Naive B cell (primary cell): ENCODE results near the gene LHFPL6. TPM values are rescaled to one million over a fixed set of nuclear protein-coding genes. Genes with fewer than 3 reads are reported as not detected.

Experiments
- ATAC-seq, 2 donors: fragments of 150-1000 bp; cut with Tn5 transposase; 2 replicates each; pipeline ENCODE4 v1.10.0; 2021; ENCODE audit warnings: low read depth in 2 of 2, mild to moderate bottlenecking in 2 of 2, moderate library complexity in 2 of 2
- DNase-seq: peaks from one replicate; pipeline ENCODE4 v3.0.0; 2022
- H3K27ac Mint-ChIP-seq, 6 donors: one replicate each; pipeline ENCODE4 v1.8.0; 2020 to 2022; ENCODE audit warnings: mild to moderate bottlenecking in 6 of 6, mixed read lengths in 6 of 6, moderate library complexity in 5 of 6, inconsistent platforms in 2 of 6
- H3K27me3 Mint-ChIP-seq, 3 donors: one replicate each; pipeline ENCODE4 v1.8.0; 2021 to 2022; ENCODE audit warnings: mixed read lengths in 3 of 3, mild to moderate bottlenecking in 1 of 3
- H3K36me3 Mint-ChIP-seq, 2 donors: one replicate each; pipeline ENCODE4 v1.8.0; 2020 to 2022; ENCODE audit warnings: mixed read lengths in 2 of 2, inconsistent platforms in 1 of 2, mild to moderate bottlenecking in 1 of 2
- H3K4me1 Mint-ChIP-seq, 3 donors: one replicate each; pipeline ENCODE4 v1.8.0; 2020 to 2022; ENCODE audit warnings: mixed read lengths in 3 of 3, inconsistent platforms in 1 of 3, mild to moderate bottlenecking in 1 of 3, moderate library complexity in 1 of 3
- H3K4me3 Mint-ChIP-seq, 8 donors: one replicate each; pipeline ENCODE4 v1.8.0; 2020 to 2022; ENCODE audit warnings: mild to moderate bottlenecking in 8 of 8, mixed read lengths in 8 of 8, moderate library complexity in 8 of 8, inconsistent platforms in 2 of 8
- H3K9me3 Mint-ChIP-seq, 7 donors: one replicate each; pipeline ENCODE4 v1.8.0; 2020 to 2022; ENCODE audit warnings: mixed read lengths in 7 of 7, mild to moderate bottlenecking in 5 of 7, inconsistent platforms in 2 of 7, moderate library complexity in 1 of 7
- polyA plus RNA-seq, 6 donors: library from polyadenylated mRNA; unstranded; fragments of 300-500 nt; fragmentation: Illumina TruSeq; gene quantifications; one replicate each; pipeline ENCODE4 v1.2.3, GENCODE V29; 2021; ENCODE audit warnings: low read depth in 6 of 6

The LHFPL6 gene
- polyA plus RNA-seq, 6 donors from 2014 or later, result 0.12 to 0.25 (median 0.16) TPM; not detected in 2

- Mint-ChIP-seq H3K27me3 (no peaks in the 10 kb centered on the region), H3K4me1 (no peaks in the 10 kb centered on the region), H3K27ac (no peak overlapping the region), H3K4me3 (no peak overlapping the region), H3K36me3 (no peaks in the 10 kb centered on the region), H3K9me3 (no peaks in the 10 kb centered on the region)
- DNase-seq, result no peak
- no peak for ATAC-seq
Observed at GRCh38 chr13:39379667-39380655, 223.0 kb downstream of the LHFPL6 start.

GRCh38 chr13:39379118-39379517 lies 223.9 kb downstream of the LHFPL6 start:
- Mint-ChIP-seq H3K27ac (no peak overlapping the region), H3K36me3 (no peaks in the 10 kb centered on the region), H3K4me3 (no peak overlapping the region), H3K4me1 (no peaks in the 10 kb centered on the region), H3K27me3 (no peaks in the 10 kb centered on the region), H3K9me3 (no peaks in the 10 kb centered on the region)
- no peak for DNase-seq
- no peak for ATAC-seq

GRCh38 chr13:39378306-39378705 lies 224.7 kb downstream of the LHFPL6 start:
- no peak for DNase-seq
- ATAC-seq, result no peak
- Mint-ChIP-seq H3K27me3 (no peaks in the 10 kb centered on the region), H3K4me1 (no peaks in the 10 kb centered on the region), H3K36me3 (no peaks in the 10 kb centered on the region), H3K9me3 (peaks cover 0 to 2% (median 0%) of the 10 kb centered on the region in 7 donors), H3K4me3 (no peak overlapping the region), H3K27ac (no peak overlapping the region)

GRCh38 chr13:39377699-39378098 lies 225.3 kb downstream of the LHFPL6 start:
- H3K4me1 Mint-ChIP-seq, result no peaks in the 10 kb centered on the region

GRCh38 chr13:39376076-39376475 lies 226.9 kb downstream of the LHFPL6 start:
- H3K4me1 Mint-ChIP-seq, result no peaks in the 10 kb centered on the region
- H3K4me3 Mint-ChIP-seq, result no peak overlapping the region
- no peaks in the 10 kb centered on the region for H3K27me3 Mint-ChIP-seq
- no peaks in the 10 kb centered on the region for H3K36me3 Mint-ChIP-seq
- no peak for ATAC-seq
- H3K9me3 Mint-ChIP-seq, result peaks cover 0 to 2% (median 0%) of the 10 kb centered on the region in 7 donors
- no peak for DNase-seq
- no peak overlapping the region for H3K27ac Mint-ChIP-seq

More at GRCh38 chr13:39377699-39378098, 225.3 kb downstream of the LHFPL6 start:
- H3K27ac Mint-ChIP-seq, result no peak overlapping the region
- no peaks in the 10 kb centered on the region for H3K36me3 Mint-ChIP-seq
- no peak for DNase-seq
- H3K27me3 Mint-ChIP-seq, result no peaks in the 10 kb centered on the region
- no peak for ATAC-seq
- no peak overlapping the region for H3K4me3 Mint-ChIP-seq
- H3K9me3 Mint-ChIP-seq, result peaks cover 0 to 2% (median 0%) of the 10 kb centered on the region in 7 donors

- Mint-ChIP-seq H3K4me3 (no peak overlapping the region), H3K27ac (no peak overlapping the region), H3K4me1 (no peaks in the 10 kb centered on the region), H3K9me3 (peaks cover 0 to 2% (median 0%) of the 10 kb centered on the region in 7 donors), H3K36me3 (no peaks in the 10 kb centered on the region), H3K27me3 (no peaks in the 10 kb centered on the region)
- ATAC-seq (no peak), DNase-seq (no peak)
Observed at GRCh38 chr13:39375601-39376000, 227.4 kb downstream of the LHFPL6 start.

- no peaks in the 10 kb centered on the region for H3K36me3 Mint-ChIP-seq
- H3K4me1 Mint-ChIP-seq, result no peaks in the 10 kb centered on the region
- no peak for DNase-seq
- H3K4me3 Mint-ChIP-seq, result no peak overlapping the region
- H3K9me3 Mint-ChIP-seq, result peaks cover 0 to 2% (median 0%) of the 10 kb centered on the region in 7 donors
- H3K27me3 Mint-ChIP-seq, result no peaks in the 10 kb centered on the region
- ATAC-seq, result no peak
- no peak overlapping the region for H3K27ac Mint-ChIP-seq
Observed at GRCh38 chr13:39374741-39375189, 228.2 kb downstream of the LHFPL6 start.

GRCh38 chr13:39373145-39373544 lies 229.8 kb downstream of the LHFPL6 start:
- no peak for ATAC-seq
- Mint-ChIP-seq H3K27ac (no peak overlapping the region), H3K4me1 (no peaks in the 10 kb centered on the region), H3K9me3 (peaks cover 0 to 4% (median 0%) of the 10 kb centered on the region in 7 donors), H3K4me3 (no peak overlapping the region), H3K27me3 (no peaks in the 10 kb centered on the region), H3K36me3 (no peaks in the 10 kb centered on the region)
- DNase-seq, result no peak

GRCh38 chr13:39371706-39372105 lies 231.3 kb downstream of the LHFPL6 start:
- H3K4me1 Mint-ChIP-seq, result no peaks in the 10 kb centered on the region
- no peaks in the 10 kb centered on the region for H3K36me3 Mint-ChIP-seq
- H3K27ac Mint-ChIP-seq, result peak overlapping the region in 1 of 6 donors; percentile 61
- no peak overlapping the region for H3K4me3 Mint-ChIP-seq
- ATAC-seq (no peak), DNase-seq (no peak)
- peaks cover 0 to 7% (median 5%) of the 10 kb centered on the region in 3 donors for H3K27me3 Mint-ChIP-seq
- H3K9me3 Mint-ChIP-seq, result peaks cover 0 to 4% (median 0%) of the 10 kb centered on the region in 7 donors

GRCh38 chr13:39370554-39370953 lies 232.4 kb downstream of the LHFPL6 start:
- H3K27me3 Mint-ChIP-seq, result peaks cover 0 to 15% (median 5%) of the 10 kb centered on the region in 3 donors
- no peaks in the 10 kb centered on the region for H3K36me3 Mint-ChIP-seq
- DNase-seq, result no peak
- no peaks in the 10 kb centered on the region for H3K4me1 Mint-ChIP-seq
- no peak overlapping the region for H3K27ac Mint-ChIP-seq
- H3K4me3 Mint-ChIP-seq, result no peak overlapping the region
- H3K9me3 Mint-ChIP-seq, result peaks cover 0 to 4% (median 0%) of the 10 kb centered on the region in 7 donors
- ATAC-seq, result no peak

- H3K27ac Mint-ChIP-seq, result no peak overlapping the region
- no peak overlapping the region for H3K4me3 Mint-ChIP-seq
- no peaks in the 10 kb centered on the region for H3K4me1 Mint-ChIP-seq
- H3K9me3 Mint-ChIP-seq, result peaks cover 0 to 4% (median 0%) of the 10 kb centered on the region in 7 donors
- ATAC-seq, result no peak
- no peak for DNase-seq
- H3K36me3 Mint-ChIP-seq, result no peaks in the 10 kb centered on the region
- peaks cover 0 to 20% (median 9%) of the 10 kb centered on the region in 3 donors for H3K27me3 Mint-ChIP-seq
Observed at GRCh38 chr13:39370048-39370447, 232.9 kb downstream of the LHFPL6 start.

GRCh38 chr13:39369161-39369890 lies 233.7 kb downstream of the LHFPL6 start:
- Mint-ChIP-seq H3K36me3 (no peaks in the 10 kb centered on the region), H3K4me3 (no peak overlapping the region), H3K4me1 (no peaks in the 10 kb centered on the region), H3K9me3 (peaks cover 0 to 4% (median 0%) of the 10 kb centered on the region in 7 donors), H3K27ac (no peak overlapping the region), H3K27me3 (peaks cover 0 to 22% (median 10%) of the 10 kb centered on the region in 3 donors)
- DNase-seq (no peak), ATAC-seq (no peak)

GRCh38 chr13:39365879-39366278 lies 237.1 kb downstream of the LHFPL6 start:
- H3K4me3 Mint-ChIP-seq, result no peak overlapping the region
- peaks cover 0 to 2% (median 0%) of the 10 kb centered on the region in 7 donors for H3K9me3 Mint-ChIP-seq
- no peaks in the 10 kb centered on the region for H3K36me3 Mint-ChIP-seq
- DNase-seq (no peak), ATAC-seq (no peak)
- H3K27ac Mint-ChIP-seq, result no peak overlapping the region
- peaks cover 0 to 29% (median 10%) of the 10 kb centered on the region in 3 donors for H3K27me3 Mint-ChIP-seq
- H3K4me1 Mint-ChIP-seq, result no peaks in the 10 kb centered on the region
